B cell (primary cell): ENCODE measurements around the gene PCDHAC2.

Source experiments
- CTCF ChIP-seq: fragments of 200-600 bp; IDR thresholded peaks from one replicate; pipeline ENCODE4 v1.8.0; 2022; ENCODE audit warnings: antibody characterized with exemption, mild to moderate bottlenecking
- EZH2 ChIP-seq: IDR thresholded peaks from 2 replicates; pipeline ENCODE4 v1.6.1; 2012; ENCODE audit warnings: borderline replicate concordance, low read depth, mild to moderate bottlenecking, moderate library complexity, low read length; ENCODE audit not compliant: insufficient read depth, poor library complexity, severe bottlenecking

- no peak for TF ChIP-seq CTCF
- no peak for TF ChIP-seq EZH2
Measured at GRCh38 chr5:140978260-140978659, 12.0 kb downstream of the PCDHAC2 start.
